WTC11 (cell line): Measurements from ENCODE around the gene NNT.

Source experiments
- ATF2 ChIP-seq: sonication (generic); formaldehyde crosslinking; IDR thresholded peaks from 2 replicates; pipeline ENCODE4 v1.8.1; 2022; ENCODE audit warnings: low read depth, missing genetic modification reagents, borderline replicate concordance
- ATF6 ChIP-seq: sonication (generic); formaldehyde crosslinking; IDR thresholded peaks from 2 replicates; pipeline ENCODE4 v1.8.1; 2023; ENCODE audit warnings: mild to moderate bottlenecking, missing genetic modification reagents
- CREB1 ChIP-seq: sonication (generic); formaldehyde crosslinking; IDR thresholded peaks from 2 replicates; pipeline ENCODE4 v1.8.0; 2023; ENCODE audit warnings: mild to moderate bottlenecking, missing genetic modification reagents
- CTCF ChIP-seq: fragments of 200-600 bp; IDR thresholded peaks from 2 replicates; pipeline ENCODE4 v1.8.0; 2022; ENCODE audit warnings: antibody characterized with exemption
- E2F5 ChIP-seq: sonication (generic); formaldehyde crosslinking; IDR thresholded peaks from 2 replicates; pipeline ENCODE4 v1.8.1; 2022; ENCODE audit warnings: mild to moderate bottlenecking, moderate library complexity, missing genetic modification reagents
- ESRRA ChIP-seq: sonication (generic); formaldehyde crosslinking; IDR thresholded peaks from 2 replicates; pipeline ENCODE4 v1.8.1; 2022; ENCODE audit warnings: mild to moderate bottlenecking, missing genetic modification reagents, borderline replicate concordance
- MAX ChIP-seq: sonication (generic); formaldehyde crosslinking; IDR thresholded peaks from 2 replicates; pipeline ENCODE4 v1.8.0; 2022; ENCODE audit warnings: mild to moderate bottlenecking, missing genetic modification reagents
- NFE2L1 ChIP-seq: sonication (generic); formaldehyde crosslinking; IDR thresholded peaks from 2 replicates; pipeline ENCODE4 v1.8.1; 2023; ENCODE audit warnings: missing genetic modification reagents
- NR3C1 ChIP-seq: sonication (generic); formaldehyde crosslinking; conservative IDR thresholded peaks from 2 replicates; pipeline ENCODE4 v1.8.1; 2023; ENCODE audit warnings: low read depth, mild to moderate bottlenecking, missing genetic modification reagents
- PRDM15 ChIP-seq: sonication (generic); formaldehyde crosslinking; IDR thresholded peaks from 2 replicates; pipeline ENCODE4 v1.8.0; 2022; ENCODE audit warnings: missing genetic modification reagents
- SP1 ChIP-seq: sonication (generic); formaldehyde crosslinking; conservative IDR thresholded peaks from 2 replicates; pipeline ENCODE4 v1.8.1; 2022; ENCODE audit warnings: missing genetic modification reagents
- TCF7 ChIP-seq: sonication (generic); formaldehyde crosslinking; IDR thresholded peaks from 2 replicates; pipeline ENCODE4 v1.8.0; 2022; ENCODE audit warnings: mild to moderate bottlenecking, low read depth, missing genetic modification reagents, moderate library complexity
- TEAD4 ChIP-seq: sonication (generic); formaldehyde crosslinking; IDR thresholded peaks from 2 replicates; pipeline ENCODE4 v1.8.0; 2022; ENCODE audit warnings: mild to moderate bottlenecking, missing genetic modification reagents
- ZBTB43 ChIP-seq: sonication (generic); formaldehyde crosslinking; IDR thresholded peaks from 2 replicates; pipeline ENCODE4 v1.8.1; 2023; ENCODE audit warnings: mild to moderate bottlenecking, missing genetic modification reagents

GRCh38 chr5:43680286-43680685, 77.3 kb downstream of the NNT start:
- TF ChIP-seq SP1 (CRISPR knock-in tag) (no peak), NR3C1 (no peak), CTCF (no peak), CREB1 (CRISPR knock-in tag) (no peak), PRDM15 (CRISPR knock-in tag) (no peak), TEAD4 (no peak), ATF6 (CRISPR knock-in tag) (no peak), MAX (no peak), ATF2 (CRISPR knock-in tag) (no peak), ESRRA (CRISPR knock-in tag) (no peak), E2F5 (CRISPR knock-in tag) (no peak), NFE2L1 (CRISPR knock-in tag) (no peak), TCF7 (CRISPR knock-in tag) (no peak), ZBTB43 (CRISPR knock-in tag) (no peak)
